Naive thymus-derived CD4-positive, alpha-beta T cell (primary cell): ENCODE measurements around the gene C1orf159. TPM values are rescaled to one million over a fixed set of nuclear protein-coding genes. Genes with fewer than 3 reads are reported as not detected.
A peak's percentile ranks its signal among the peaks of the same experiment; 100 is the strongest.

Experiments
- ATAC-seq: fragments of 150-1000 bp; cut with Tn5 transposase; 2 replicates; pipeline ENCODE4 v1.10.0; 2021; ENCODE audit warnings: mild to moderate bottlenecking, moderate library complexity
- CTCF ChIA-PET: fragments of 350-600 bp; sonication (Branson Sonifier 250); formaldehyde crosslinking; loops from one replicate; lab custom pipeline; 2021; ENCODE audit warnings: antibody characterized with exemption; lab: Charles Lee
- POLR2A ChIA-PET: fragments of 350-600 bp; sonication (Branson Sonifier 250); formaldehyde crosslinking; loops from one replicate; lab custom pipeline; 2021; ENCODE audit warnings: antibody characterized with exemption, inconsistent platforms; lab: Charles Lee
- DNase-seq, 9 donors: peaks; one replicate each; pipeline versions ENCODE4 v3.0.0 to v3.0.0-alpha.2; 2020 to 2022; ENCODE audit warnings: mixed read lengths in 1 of 9
- H3K27ac ChIP-seq: one replicate; pipeline ENCODE4 v1.7.0; 2013; ENCODE audit warnings: mild to moderate bottlenecking, low read depth, low read length, moderate library complexity
- H3K27me3 ChIP-seq, 2 donors: one replicate each; pipeline ENCODE4 v1.7.0; 2013; ENCODE audit warnings: low read length in 2 of 2, mild to moderate bottlenecking in 2 of 2, moderate library complexity in 2 of 2; ENCODE audit not compliant: control insufficient read depth in 2 of 2, insufficient read depth in 2 of 2
- H3K36me3 ChIP-seq, 3 experiments: 1 replicate in 2 of 3; 2 replicates in 1 of 3; pipeline ENCODE4 v1.7.0; 2013; ENCODE audit warnings: low read length in 3 of 3, mild to moderate bottlenecking in 3 of 3, moderate library complexity in 1 of 3; ENCODE audit not compliant: insufficient read depth in 3 of 3, control insufficient read depth in 2 of 3
- H3K4me1 ChIP-seq, 2 donors: one replicate each; pipeline ENCODE4 v1.7.0; 2013; ENCODE audit warnings: low read length in 2 of 2, mild to moderate bottlenecking in 2 of 2, moderate library complexity in 1 of 2; ENCODE audit not compliant: control insufficient read depth in 2 of 2, insufficient read depth in 2 of 2
- H3K4me3 ChIP-seq: 2 replicates; pipeline ENCODE4 v1.7.0; 2013; ENCODE audit warnings: mild to moderate bottlenecking, low read length
- H3K9me3 ChIP-seq, 3 experiments: 1 replicate in 2 of 3; 2 replicates in 1 of 3; pipeline ENCODE4 v1.7.0; 2013; ENCODE audit warnings: low read length in 3 of 3; ENCODE audit not compliant: control insufficient read depth in 2 of 3
- H3K27ac Mint-ChIP-seq, 9 donors: one replicate each; pipeline ENCODE4 v1.8.0; 2020 to 2022; ENCODE audit warnings: mixed read lengths in 9 of 9, mild to moderate bottlenecking in 8 of 9, moderate library complexity in 5 of 9, inconsistent platforms in 2 of 9
- H3K27me3 Mint-ChIP-seq, 5 donors: one replicate each; pipeline ENCODE4 v1.8.0; 2021 to 2022; ENCODE audit warnings: mixed read lengths in 5 of 5, mild to moderate bottlenecking in 1 of 5
- H3K36me3 Mint-ChIP-seq, 5 donors: one replicate each; pipeline ENCODE4 v1.8.0; 2020 to 2022; ENCODE audit warnings: mixed read lengths in 5 of 5, mild to moderate bottlenecking in 3 of 5, inconsistent platforms in 1 of 5
- H3K4me1 Mint-ChIP-seq, 7 donors: one replicate each; pipeline ENCODE4 v1.8.0; 2020 to 2022; ENCODE audit warnings: mixed read lengths in 7 of 7, mild to moderate bottlenecking in 3 of 7, inconsistent platforms in 1 of 7
- H3K4me3 Mint-ChIP-seq, 10 donors: one replicate each; pipeline ENCODE4 v1.8.0; 2020 to 2022; ENCODE audit warnings: mild to moderate bottlenecking in 10 of 10, mixed read lengths in 10 of 10, moderate library complexity in 6 of 10, inconsistent platforms in 2 of 10
- H3K9me3 Mint-ChIP-seq, 11 donors: one replicate each; pipeline ENCODE4 v1.8.0; 2020 to 2022; ENCODE audit warnings: mixed read lengths in 11 of 11, mild to moderate bottlenecking in 4 of 11, inconsistent platforms in 1 of 11, moderate library complexity in 1 of 11
- intact Hi-C, 2 donors: fragments of 100-400 bp; cut with micrococcal nuclease; formaldehyde crosslinking; loops; one replicate each; pipeline ENCODE4 v1.15.1; 2023
- polyA plus RNA-seq, 2 donors: library from polyadenylated mRNA; unstranded; fragments of 300-500 nt; fragmentation: Illumina TruSeq; gene quantifications; one replicate each; pipeline ENCODE4 v1.2.3, GENCODE V29; 2021
- total RNA-seq, 6 experiments: library from RNA in 5 of 6; stranded (reverse) in 5 of 6; gene quantifications; 1 replicate in 5 of 6; 2 replicates in 1 of 6; pipeline ENCODE4 v1.2.3 and lab custom pipeline; 2021 to 2026

Gene C1orf159
- total and polyA plus RNA-seq, 7 experiments from 2014 or later = 6.4 to 21.9 (median 19.2) TPM

DNA sequence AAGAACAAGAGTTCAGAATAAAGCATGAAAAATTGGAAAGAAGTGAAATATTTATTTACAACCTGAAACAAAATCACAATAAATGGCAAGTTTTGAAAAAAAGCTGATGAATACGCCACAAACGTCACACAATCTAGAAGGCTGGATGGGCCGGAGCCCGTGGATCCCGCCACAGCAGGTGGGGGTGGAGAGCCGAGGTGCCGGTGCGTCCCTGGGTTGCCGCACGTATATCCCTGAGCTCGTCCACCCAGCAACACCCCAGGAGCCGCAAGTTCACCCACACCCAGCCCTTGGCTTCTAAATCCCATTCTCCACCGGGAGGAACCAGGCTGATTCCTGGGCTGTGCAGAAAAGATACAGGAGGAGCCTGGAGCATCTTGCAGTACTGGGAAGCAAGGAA is 32.2 kb upstream of the C1orf159 start:
- Mint-ChIP-seq H3K4me3 (no peak overlapping the region), H3K4me1 (peaks cover 7 to 17% (median 11%) of the 10 kb centered on the region in 7 donors), H3K27me3 (no peaks in the 10 kb centered on the region), H3K36me3 (peaks cover 0 to 11% (median 0%) of the 10 kb centered on the region in 5 donors), H3K27ac (peak overlapping the region in 1 of 9 donors; percentile 73), H3K9me3 (peaks cover 0 to 10% (median 5%) of the 10 kb centered on the region in 11 donors)
- Histone ChIP-seq H3K36me3 (no peaks in the 10 kb centered on the region), H3K27ac (no peak overlapping the region), H3K27me3 (no peaks in the 10 kb centered on the region), H3K4me1 (peaks cover 0 to 21% of the 10 kb centered on the region in 2 donors), H3K4me3 (no peak overlapping the region), H3K9me3 (peaks cover 0 to 4% (median 0%) of the 10 kb centered on the region in 3 experiments)
- POLR2A ChIA-PET = no interaction called here
- CTCF ChIA-PET = interaction anchor here (0.8 to 1.2 kb wide), 2 partner anchors 25 to 221 kb away, joined by 3 read pairs; no protein-coding TSS in a partner anchor
- intact Hi-C loops = no loop called here
- no peak for DNase-seq
- ATAC-seq = no peak

DNA sequence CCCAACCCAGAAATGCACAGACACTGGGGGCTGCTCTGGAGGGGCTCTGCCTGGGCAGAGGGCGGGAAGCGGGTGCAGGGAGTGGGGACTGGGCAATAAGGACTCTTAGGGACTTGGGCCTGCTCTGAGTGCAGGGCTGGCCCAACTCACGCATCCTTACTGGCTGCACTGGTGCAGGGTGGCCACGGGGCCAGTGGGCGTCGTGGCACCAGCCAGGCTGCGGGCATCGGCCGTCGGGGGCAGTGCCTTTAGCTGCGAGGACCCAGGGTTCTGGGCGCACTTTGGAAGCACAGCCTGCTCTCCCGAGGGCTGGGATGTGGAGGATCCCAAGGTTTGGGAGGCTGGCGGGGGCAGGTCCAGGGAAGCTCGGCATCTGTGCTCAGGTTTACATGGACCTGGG is 30.7 kb upstream of the C1orf159 start:
- intact Hi-C loops = no loop called here
- peaks cover 0 to 21% of the 10 kb centered on the region in 2 donors for H3K4me1 ChIP-seq
- no peak overlapping the region for H3K27ac ChIP-seq
- H3K9me3 ChIP-seq = no peaks in the 10 kb centered on the region
- Mint-ChIP-seq H3K36me3 (no peaks in the 10 kb centered on the region), H3K27ac (peak overlapping the region in 2 of 9 donors; percentile 60 to 80), H3K27me3 (no peaks in the 10 kb centered on the region), H3K4me3 (peak overlapping the region in 1 of 10 donors; percentile 45), H3K9me3 (peaks cover 0 to 1% (median 0%) of the 10 kb centered on the region in 11 donors), H3K4me1 (peaks cover 6 to 21% (median 8%) of the 10 kb centered on the region in 7 donors)
- H3K27me3 ChIP-seq = no peaks in the 10 kb centered on the region
- ChIA-PET POLR2A (no interaction called here), CTCF (interaction anchor here (0.6 kb wide), 1 partner anchor 703 kb away, joined by 3 read pairs; no protein-coding TSS in a partner anchor)
- no peak overlapping the region for H3K4me3 ChIP-seq
- no peaks in the 10 kb centered on the region for H3K36me3 ChIP-seq
- ATAC-seq (no peak), DNase-seq (no peak)

DNA sequence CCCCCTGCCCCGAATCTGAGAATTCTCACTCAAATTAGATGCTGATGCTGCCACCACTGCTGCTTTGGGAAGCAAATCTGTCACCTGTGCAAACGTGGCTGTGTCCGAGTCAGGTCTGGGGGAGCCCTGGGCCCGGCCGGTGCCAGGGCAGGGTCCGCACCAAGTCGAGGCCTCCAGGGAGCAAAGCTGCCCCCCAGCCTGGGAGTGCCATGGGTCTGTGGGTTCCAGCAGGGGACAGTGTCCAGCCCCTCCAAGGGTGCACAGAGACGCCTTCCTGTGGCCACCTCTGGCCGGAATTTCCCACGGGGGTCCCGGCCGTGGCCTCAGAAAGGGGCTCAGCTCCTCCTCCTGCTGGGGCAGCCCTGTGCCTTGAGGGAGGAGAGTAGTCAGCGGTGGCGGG is 30.1 kb upstream of the C1orf159 start:
- Histone ChIP-seq H3K9me3 (no peaks in the 10 kb centered on the region), H3K27me3 (no peaks in the 10 kb centered on the region), H3K4me3 (no peak overlapping the region), H3K4me1 (peaks cover 0 to 21% of the 10 kb centered on the region in 2 donors), H3K27ac (no peak overlapping the region), H3K36me3 (no peaks in the 10 kb centered on the region)
- Mint-ChIP-seq H3K27me3 (no peaks in the 10 kb centered on the region), H3K27ac (peak overlapping the region in 2 of 9 donors; percentile 48 to 77), H3K4me1 (peaks cover 6 to 21% (median 8%) of the 10 kb centered on the region in 7 donors), H3K36me3 (no peaks in the 10 kb centered on the region), H3K4me3 (peak overlapping the region in 1 of 10 donors; percentile 20), H3K9me3 (peaks cover 0 to 1% (median 0%) of the 10 kb centered on the region in 11 donors)
- DNase-seq (no peak), ATAC-seq (no peak)
- intact Hi-C loops = no loop called here
- POLR2A ChIA-PET = no interaction called here
- CTCF ChIA-PET = no interaction called here

- Histone ChIP-seq H3K4me3 (no peak overlapping the region), H3K9me3 (no peaks in the 10 kb centered on the region), H3K27me3 (no peaks in the 10 kb centered on the region), H3K36me3 (no peaks in the 10 kb centered on the region), H3K4me1 (peaks cover 0 to 21% of the 10 kb centered on the region in 2 donors), H3K27ac (no peak overlapping the region)
- Mint-ChIP-seq H3K27me3 (no peaks in the 10 kb centered on the region), H3K36me3 (no peaks in the 10 kb centered on the region), H3K9me3 (peaks cover 0 to 1% (median 0%) of the 10 kb centered on the region in 11 donors), H3K4me3 (peak overlapping the region in 4 of 10 donors; percentile 25 to 48 (median 35)), H3K4me1 (peaks cover 6 to 21% (median 8%) of the 10 kb centered on the region in 7 donors), H3K27ac (peak overlapping the region in 5 of 9 donors; percentile 47 to 90 (median 65))
- ChIA-PET POLR2A (interaction anchor here (1.3 kb wide), 1 partner anchor 12 kb away, joined by 6 read pairs; no protein-coding TSS in a partner anchor), CTCF (no interaction called here)
- ATAC-seq (no peak), DNase-seq (no peak)
- intact Hi-C loops = no loop called here
Observed at GRCh38 chr1:1145547-1145914, 29.6 kb upstream of the C1orf159 start.

DNA sequence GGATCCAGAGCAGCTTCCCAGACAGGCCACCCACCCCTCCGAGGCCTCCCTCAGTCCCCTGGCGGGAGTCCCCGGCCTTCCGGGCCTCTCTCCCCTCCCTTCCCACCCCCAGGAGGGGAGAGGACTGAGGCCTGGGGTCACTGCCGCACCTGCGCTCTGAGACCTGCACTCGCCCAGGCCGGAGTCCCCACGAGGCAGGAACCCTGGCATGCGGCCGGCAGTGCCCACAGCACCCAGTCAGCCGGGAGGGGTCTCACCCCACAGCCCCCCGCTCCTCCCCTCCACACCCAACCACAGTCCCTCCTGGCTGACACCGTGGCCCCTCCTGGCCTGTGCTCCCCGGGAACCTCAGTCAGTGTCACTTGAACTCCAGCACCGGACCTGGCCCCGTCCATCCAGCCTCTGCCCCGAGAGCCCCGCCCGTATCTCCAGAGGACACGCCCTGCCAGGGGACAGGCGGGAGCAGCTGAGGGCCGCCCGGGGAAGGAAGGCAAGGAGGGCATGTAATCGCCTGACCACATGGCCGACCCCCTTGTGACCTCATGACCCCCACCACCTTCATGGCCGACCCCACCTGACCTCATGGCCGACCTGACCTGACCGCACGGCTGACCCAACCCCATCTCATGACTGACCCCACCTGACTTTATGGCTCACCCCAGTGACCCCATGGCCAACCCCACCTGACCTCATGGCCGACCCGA is 29.1 kb upstream of the C1orf159 start:
- peak overlapping the region in 6 of 10 donors; percentile 11 to 69 (median 46) for H3K4me3 Mint-ChIP-seq

GRCh38 chr1:1144122-1144842 is 28.4 kb upstream of the C1orf159 start:
- peak overlapping the region; percentile 48 to 75 (median 61) for H3K4me3 Mint-ChIP-seq
- no peaks in the 10 kb centered on the region for H3K27me3 ChIP-seq
- peak overlapping the region; percentile 94 to 99 (median 96) for H3K27ac Mint-ChIP-seq
- H3K36me3 ChIP-seq = no peaks in the 10 kb centered on the region
- H3K27me3 Mint-ChIP-seq = no peaks in the 10 kb centered on the region
- H3K4me3 ChIP-seq = no peak overlapping the region
- H3K9me3 Mint-ChIP-seq = no peaks in the 10 kb centered on the region
- H3K36me3 Mint-ChIP-seq = no peaks in the 10 kb centered on the region
- intact Hi-C loops = loop anchor here in 1 of 2 donors (1.0 kb wide), 3 partner anchors 13 to 57 kb away; partner anchors contain the start of gene C1orf159
- CTCF ChIA-PET = no interaction called here
- no peaks in the 10 kb centered on the region for H3K9me3 ChIP-seq
- peaks cover 6 to 21% (median 8%) of the 10 kb centered on the region in 7 donors for H3K4me1 Mint-ChIP-seq
- DNase-seq (peak; percentile 40 to 79 (median 75)), ATAC-seq (peak; percentile 93)
- H3K4me1 ChIP-seq = peaks cover 0 to 21% of the 10 kb centered on the region in 2 donors
- H3K27ac ChIP-seq = peak overlapping the region; percentile 83
- POLR2A ChIA-PET = interaction anchor here (0.9 to 1.3 kb wide), 2 partner anchors 13 to 28 kb away, joined by 3 to 6 read pairs; partner anchors contain the start of gene C1orf159

More for the DNA sequence above, 29.1 kb upstream of the C1orf159 start:
- Mint-ChIP-seq H3K4me1 (peaks cover 6 to 21% (median 8%) of the 10 kb centered on the region in 7 donors), H3K36me3 (no peaks in the 10 kb centered on the region), H3K27me3 (no peaks in the 10 kb centered on the region), H3K9me3 (peaks cover 0 to 1% (median 0%) of the 10 kb centered on the region in 11 donors), H3K27ac (peak overlapping the region in 8 of 9 donors; percentile 47 to 99 (median 95))
- CTCF ChIA-PET = no interaction called here
- POLR2A ChIA-PET = interaction anchor here (0.9 to 1.3 kb wide), 2 partner anchors 12 to 29 kb away, joined by 3 to 6 read pairs; partner anchors contain the start of gene C1orf159
- DNase-seq = no peak
- intact Hi-C loops = loop anchor here in 1 of 2 donors (1.0 kb wide), 3 partner anchors 12 to 56 kb away; partner anchors contain the start of gene C1orf159
- no peaks in the 10 kb centered on the region for H3K27me3 ChIP-seq
- peaks cover 0 to 21% of the 10 kb centered on the region in 2 donors for H3K4me1 ChIP-seq
- no peak overlapping the region for H3K4me3 ChIP-seq
- no peaks in the 10 kb centered on the region for H3K36me3 ChIP-seq
- no peak for ATAC-seq
- H3K27ac ChIP-seq = peak overlapping the region; percentile 83
- no peaks in the 10 kb centered on the region for H3K9me3 ChIP-seq
